GM21526 (cell line): ENCODE results near the gene MPP7.
"Not testable (repeated sequence)": the region's sequence is repeated elsewhere in the genome, so short reads cannot be mapped to it uniquely, and the experiment has no call there.

ENCODE experiments used
- ATAC-seq: cut with Tn5 transposase; IDR thresholded peaks from one replicate; pipeline ENCODE4 v1.9.1; 2021; ENCODE audit warnings: moderate library complexity; ENCODE audit not compliant: unreplicated experiment, low FRiP score

Gene MPP7

GRCh38 chr10:28302638-28303488, at the start of gene MPP7:
Gene MPP7 (minus strand): TSS chr10:28303064. CDS start chr10:28238604, 64,460 bp downstream.
- peak; percentile 100 for ATAC-seq

- no peak for ATAC-seq
Observed at GRCh38 chr10:28349892-28350291, 47.0 kb upstream of the MPP7 start.

DNA sequence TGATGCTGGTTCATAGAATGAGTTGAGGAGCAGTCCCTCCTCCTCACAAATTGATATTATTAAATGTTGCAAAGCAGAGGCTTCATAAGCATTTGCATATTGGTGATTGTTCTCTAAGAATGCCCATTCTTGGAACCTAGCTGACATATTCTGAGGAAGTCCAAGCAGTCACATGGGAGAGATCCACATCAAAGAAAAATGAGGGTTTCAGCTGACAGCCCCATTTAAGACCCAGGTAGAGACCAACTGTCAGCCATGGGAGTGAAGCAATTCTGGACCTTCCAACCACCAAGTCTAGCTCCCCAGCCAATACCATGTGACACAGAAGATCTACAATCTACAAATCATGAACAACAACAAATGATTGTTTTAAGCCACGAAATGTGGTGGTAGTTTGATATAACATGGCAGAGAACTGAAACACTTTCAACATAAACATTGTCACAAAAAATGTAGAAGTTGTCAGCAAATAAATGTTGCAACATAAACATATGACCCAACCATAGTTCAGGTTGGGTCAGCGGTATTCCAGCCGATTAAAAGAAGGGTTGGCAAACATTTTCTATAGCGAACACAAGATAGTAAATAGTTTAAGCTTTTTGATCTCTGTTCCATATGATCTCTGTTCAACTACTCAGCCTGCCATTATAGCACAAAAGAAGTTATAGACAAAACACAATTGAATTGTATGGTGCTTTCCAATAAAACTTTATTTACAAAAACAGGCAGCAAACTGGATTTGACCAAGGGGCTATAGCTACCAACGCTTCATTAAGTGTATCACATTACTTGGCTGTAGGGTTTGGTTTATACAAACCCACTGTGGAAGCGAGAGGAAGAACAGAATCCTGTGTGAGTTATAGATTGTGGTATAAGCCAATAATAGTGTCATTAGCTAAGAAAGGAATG, 41.4 kb upstream of the MPP7 start:
- ATAC-seq: no peak

DNA sequence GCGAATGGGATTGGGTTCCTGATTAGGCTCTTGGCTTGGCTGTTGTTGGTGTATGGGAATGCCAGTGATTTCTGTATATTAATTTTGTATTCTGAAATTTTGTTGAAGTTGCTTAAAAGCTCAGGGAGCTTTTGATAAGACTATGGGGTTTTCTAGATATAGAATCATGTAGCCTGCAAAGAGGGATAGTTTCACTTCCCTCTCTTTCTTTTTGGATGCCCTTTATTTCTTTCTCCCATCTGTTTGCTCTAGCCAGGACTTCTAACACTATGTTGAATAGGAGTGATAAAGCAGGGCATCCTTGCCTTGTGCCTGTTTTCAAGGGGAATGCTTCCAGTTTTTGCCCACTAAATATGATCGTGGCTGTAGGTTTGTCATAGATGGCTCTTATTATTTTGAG, 40.4 kb upstream of the MPP7 start:
- ATAC-seq: no peak

DNA sequence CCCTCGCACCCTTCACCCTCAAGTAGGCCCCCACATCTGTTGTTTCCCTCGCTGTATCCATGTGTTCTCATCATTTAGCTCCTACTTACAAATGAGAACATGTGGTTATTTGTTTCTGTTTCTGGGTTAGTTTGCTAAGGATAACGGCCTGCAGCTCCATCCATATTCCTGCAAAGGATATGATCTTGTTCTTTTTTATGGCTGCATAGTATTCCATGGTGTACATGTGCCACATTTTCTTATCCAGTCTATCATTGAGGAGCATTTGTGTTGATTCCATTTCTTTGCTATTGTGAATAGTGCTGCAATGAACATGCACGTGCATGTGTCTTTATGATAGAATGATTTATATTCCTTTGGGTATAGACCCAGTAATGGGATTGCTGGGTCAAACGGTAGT, 38.8 kb upstream of the MPP7 start:
- not testable (repeated sequence) for ATAC-seq

DNA sequence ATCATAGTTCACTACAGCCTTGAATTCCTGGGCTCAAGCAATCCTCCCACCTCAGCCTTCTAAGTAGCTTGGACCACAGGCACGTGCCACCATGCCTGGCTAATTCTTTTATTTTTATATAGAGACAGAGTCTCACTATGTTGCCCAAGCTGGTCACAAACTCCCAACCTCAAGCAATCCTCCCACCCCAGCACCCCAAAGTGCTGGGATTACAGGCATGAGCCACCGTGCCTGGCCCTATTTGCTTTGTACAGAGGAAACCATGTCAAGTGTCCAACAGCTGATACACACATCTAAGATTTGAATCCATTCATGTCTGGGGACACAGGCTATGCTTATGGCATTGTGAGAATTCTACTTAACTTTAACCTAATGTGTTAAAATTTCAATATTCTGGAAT, 29.9 kb upstream of the MPP7 start:
- no peak for ATAC-seq

GRCh38 chr10:28331841-28332240, 29.0 kb upstream of the MPP7 start:
- no peak for ATAC-seq

- ATAC-seq: no peak
Observed at GRCh38 chr10:28331066-28331465, 28.2 kb upstream of the MPP7 start.

- no peak for ATAC-seq
Observed at GRCh38 chr10:28328346-28328745, 25.5 kb upstream of the MPP7 start.

DNA sequence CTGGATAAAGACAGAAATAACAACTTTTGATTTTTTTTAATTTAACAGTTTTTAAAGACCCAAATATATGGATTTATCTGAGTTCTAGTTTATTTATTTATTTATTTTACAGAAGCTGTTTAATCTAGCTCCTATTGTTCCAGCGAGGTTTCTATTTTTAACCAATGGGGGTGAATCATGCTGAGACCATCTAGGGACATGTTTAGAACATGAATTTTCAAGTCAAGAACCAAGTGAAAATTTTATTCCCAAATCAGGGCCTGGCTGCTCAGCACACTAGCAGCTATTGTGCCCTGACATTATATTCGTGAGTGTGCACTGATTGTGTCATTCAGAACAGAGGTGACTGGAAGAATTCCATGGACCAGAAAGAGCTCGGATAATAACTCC, 24.6 kb upstream of the MPP7 start:
- no peak for ATAC-seq

- no peak for ATAC-seq
Observed at GRCh38 chr10:28326516-28327490, 23.9 kb upstream of the MPP7 start.

DNA sequence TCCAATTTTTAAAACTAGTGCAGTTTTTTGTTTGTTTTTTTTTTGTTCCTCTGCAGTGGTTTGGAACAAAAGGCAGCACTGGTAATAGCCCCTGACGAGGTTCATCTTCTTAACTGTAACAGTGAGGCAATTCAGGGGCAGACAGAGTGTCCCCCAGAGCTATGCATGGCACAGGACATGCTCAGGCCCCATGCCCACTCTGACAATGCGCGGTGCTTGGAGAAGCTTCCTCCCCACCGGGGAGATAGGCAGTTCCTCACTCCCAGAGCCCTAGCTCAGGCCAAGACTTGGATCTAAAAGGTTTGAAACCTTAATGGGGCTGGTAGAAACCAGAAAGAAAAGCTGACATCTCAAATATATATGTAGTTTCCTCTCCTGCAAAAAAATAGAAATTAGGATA, 17.9 kb upstream of the MPP7 start:
- no peak for ATAC-seq

DNA sequence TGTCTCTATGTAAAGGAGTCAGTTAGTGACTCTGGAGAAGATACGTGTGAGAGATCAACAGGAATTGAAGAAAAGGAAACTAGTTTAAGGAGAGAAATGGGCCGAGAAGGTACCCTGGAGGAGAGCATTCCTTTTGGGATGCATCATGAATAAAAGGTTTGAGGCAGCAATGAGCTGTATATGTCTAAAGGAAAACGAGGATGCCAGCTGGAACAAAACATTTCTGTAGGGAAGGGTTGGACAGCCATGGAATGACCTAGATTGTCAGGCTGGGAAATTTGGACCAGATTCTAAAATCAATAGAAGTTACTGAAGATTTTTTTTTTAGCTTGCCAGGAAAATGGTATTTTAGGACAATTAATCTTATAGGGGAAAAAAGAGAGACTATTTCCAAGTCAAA, 17.2 kb upstream of the MPP7 start:
- no peak for ATAC-seq

- not testable (repeated sequence) for ATAC-seq
Observed at GRCh38 chr10:28319061-28319460, 16.2 kb upstream of the MPP7 start.

DNA sequence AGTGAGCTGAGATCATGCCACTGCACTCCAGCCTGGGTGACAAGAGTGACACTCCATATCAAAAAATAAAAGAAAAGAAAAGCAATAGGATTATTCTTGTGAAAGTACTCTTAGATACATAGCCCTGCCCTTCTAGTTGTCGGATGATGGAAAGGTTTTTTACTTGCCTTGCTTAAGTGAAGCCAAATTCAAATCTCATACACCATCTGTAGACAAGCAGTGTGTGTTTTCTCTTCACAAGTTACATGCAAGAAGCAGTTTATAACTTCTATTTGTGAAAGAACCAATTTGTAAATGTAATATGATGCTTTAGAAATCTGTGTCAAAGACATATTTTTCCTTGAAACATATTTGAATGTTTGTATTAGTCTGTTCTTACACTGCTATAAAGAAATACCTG, 15.8 kb upstream of the MPP7 start:
- no peak for ATAC-seq

DNA sequence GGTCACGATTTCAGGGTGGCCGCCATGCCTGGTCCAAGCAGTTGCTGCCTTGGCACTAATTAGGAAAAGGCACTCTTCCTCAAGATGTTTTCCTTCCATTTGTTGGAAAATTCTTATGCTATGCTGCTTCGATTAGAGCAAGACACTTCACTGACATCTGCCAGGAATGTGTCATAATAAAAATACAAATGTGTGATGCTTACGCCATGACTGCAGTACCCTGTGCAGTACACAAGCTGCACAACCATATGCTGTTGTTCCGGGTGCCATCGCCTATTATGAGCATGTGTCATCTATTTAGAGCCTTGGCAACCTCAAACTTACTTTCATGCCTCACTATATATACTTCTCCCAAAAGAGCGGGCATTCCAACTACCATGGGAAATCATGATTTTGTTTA, 14.9 kb upstream of the MPP7 start:
- ATAC-seq: no peak

DNA sequence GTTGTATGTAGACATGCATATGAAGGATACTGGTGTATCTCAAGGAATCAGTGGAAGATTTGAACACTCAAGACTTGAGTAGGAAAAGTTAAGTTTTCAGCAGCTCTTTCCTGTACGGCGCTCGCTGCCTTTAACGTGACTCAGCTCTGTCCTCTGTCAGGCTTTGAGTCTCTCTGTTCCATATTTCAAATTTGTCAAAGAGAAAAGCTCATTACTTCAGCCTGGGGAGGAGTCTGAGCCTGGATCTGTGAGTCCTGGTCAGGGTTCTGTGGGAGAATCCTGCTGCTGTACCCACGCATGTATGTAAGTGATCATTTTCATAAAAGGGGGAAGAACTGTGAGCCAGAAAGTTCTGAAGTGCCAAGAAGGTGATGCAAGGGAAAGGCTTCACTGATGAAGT, 13.8 kb upstream of the MPP7 start:
- ATAC-seq: no peak

- no peak for ATAC-seq
Observed at GRCh38 chr10:28315140-28315539, 12.3 kb upstream of the MPP7 start.

- ATAC-seq: no peak
Observed at GRCh38 chr10:28314211-28314610, 11.3 kb upstream of the MPP7 start.

DNA sequence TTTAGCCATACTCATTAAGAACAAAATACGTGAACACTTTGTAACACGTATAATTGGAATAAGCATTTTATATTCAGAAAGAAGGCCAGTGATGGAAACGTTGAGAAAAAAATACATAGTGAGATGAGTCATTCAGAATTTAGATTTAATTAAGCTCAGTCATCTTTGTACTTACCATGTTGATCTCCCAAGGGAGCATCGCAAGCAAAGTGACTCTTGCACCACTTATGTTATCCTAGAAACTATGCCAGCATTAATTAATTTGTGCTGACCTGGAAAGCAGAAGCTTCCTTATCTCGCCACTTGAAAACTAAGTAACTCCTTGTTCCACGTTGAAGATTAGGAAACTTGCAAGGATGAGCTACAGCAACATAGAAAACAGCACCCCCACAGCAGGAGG, 9.7 kb upstream of the MPP7 start:
- ATAC-seq: no peak
